Aorta (tissue), 5 donors: ENCODE data around the gene KRTAP9-4. TPM values are rescaled to one million over a fixed set of nuclear protein-coding genes. Genes with fewer than 3 reads are reported as not detected.
"Not testable (repeated sequence)": the region's sequence is repeated elsewhere in the genome, so short reads cannot be mapped to it uniquely, and the experiment has no call there.

Experiments used
- ATAC-seq: fragments of 200-7000 bp; cut with Tn5 transposase; one replicate; pipeline ENCODE4 v1.9.1; 2022; ENCODE audit warnings: moderate library complexity; ENCODE audit not compliant: low FRiP score
- DNase-seq, 2 donors: peaks; one replicate each; pipeline ENCODE4 v3.0.0-alpha.2; 2020
- H3K27ac ChIP-seq, 2 donors: one replicate each; pipeline ENCODE4 v1.5.1; 2013; ENCODE audit warnings: low read length in 2 of 2, mild to moderate bottlenecking in 2 of 2, moderate library complexity in 2 of 2, control low read depth in 1 of 2, inconsistent platforms in 1 of 2, low read depth in 1 of 2
- H3K27me3 ChIP-seq, 2 donors: one replicate each; pipeline ENCODE4 v1.6.1; 2013; ENCODE audit warnings: control low read depth in 1 of 2, low read length in 1 of 2, mild to moderate bottlenecking in 1 of 2, moderate library complexity in 1 of 2; ENCODE audit not compliant: insufficient read depth in 2 of 2, control insufficient read depth in 1 of 2
- H3K36me3 ChIP-seq, 2 donors: one replicate each; pipeline ENCODE4 v1.6.1; 2013; ENCODE audit warnings: control low read depth in 1 of 2, low read length in 1 of 2, mild to moderate bottlenecking in 1 of 2; ENCODE audit not compliant: insufficient read depth in 2 of 2, control insufficient read depth in 1 of 2
- H3K4me1 ChIP-seq, 2 donors: one replicate each; pipeline ENCODE4 v1.6.1; 2013; ENCODE audit warnings: low read length in 2 of 2, control low read depth in 1 of 2, mild to moderate bottlenecking in 1 of 2, moderate library complexity in 1 of 2; ENCODE audit not compliant: insufficient read depth in 2 of 2, control insufficient read depth in 1 of 2
- H3K4me3 ChIP-seq, 2 donors: one replicate each; pipeline ENCODE4 v1.5.1; 2013; ENCODE audit warnings: low read length in 2 of 2, control low read depth in 1 of 2, mild to moderate bottlenecking in 1 of 2
- H3K9me3 ChIP-seq: one replicate; pipeline ENCODE4 v1.6.1; 2013; ENCODE audit warnings: mild to moderate bottlenecking, low read length; ENCODE audit not compliant: control insufficient read depth
- WGBS, 2 donors: extraction: QIAGEN DNeasy Blood & Tissue Kit; methylation state at CpG; one replicate each; pipeline ENCODE4 v1.1.7; 2013; 5-methylcytosine and 5-hydroxymethylcytosine counted together
- intact Hi-C, 2 donors: fragments of 100-400 bp; cut with DNase I; formaldehyde crosslinking; loops; one replicate each; pipeline versions ENCODE4 v1.14.2 to v1.15.0; 2022
- polyA plus RNA-seq, 2 donors: library from polyadenylated mRNA; stranded (reverse); fragments of 200-250 nt; gene quantifications; one replicate each; pipeline ENCODE4 v1.2.3, GENCODE V29; 2013
- total RNA-seq, 2 donors: library from RNA; stranded (reverse); fragmentation: NEBNext Ultra II Directional; extraction: Animal tissue kit (Norgen Biotek cat#: 25700); gene quantifications; one replicate each; pipeline ENCODE4 v1.2.1, GENCODE V29; 2021
- donor health status: healthy with polysubstance abuse.
- donor health status: Bipolar disorder and iron deficiency.
- donor health status: DM: no; HTN: no; CAD: no.
- donor health status: DM: no; HTN: no; CAD: no.
- donor health status: DM: yes; HTN: yes; CAD: no.

KRTAP9-4 gene
- total and polyA plus RNA-seq, 4 donors: 0.75 TPM; not detected in 3

DNA sequence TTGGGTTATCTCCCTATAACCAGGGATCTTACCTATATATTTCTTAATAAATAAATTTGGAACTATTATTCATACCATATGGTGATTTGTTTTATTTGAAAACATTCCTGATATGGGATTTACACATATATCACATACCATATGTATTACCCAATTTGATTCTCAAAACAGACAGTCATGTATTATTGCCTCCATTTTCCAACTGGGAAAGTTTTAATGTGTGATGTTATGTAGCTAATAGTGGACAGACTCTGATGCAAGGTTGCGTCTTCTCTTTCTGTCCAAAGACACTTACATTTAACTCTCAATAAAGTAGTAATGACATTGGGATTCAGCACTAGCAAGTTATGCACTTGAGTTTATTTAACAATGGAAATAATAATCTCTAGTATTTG is 6.8 kb downstream of the KRTAP9-4 start:
- ATAC-seq (no peak), DNase-seq (no peak)
- H3K9me3 ChIP-seq: no peaks in the 10 kb centered on the region
- H3K27me3 ChIP-seq: no peaks in the 10 kb centered on the region
- no peak overlapping the region for H3K27ac ChIP-seq
- H3K36me3 ChIP-seq: no peaks in the 10 kb centered on the region
- WGBS, 2 donors: 73 to 82% methylated on average over 1 of the region's 1 CpG
- no peaks in the 10 kb centered on the region for H3K4me1 ChIP-seq
- H3K4me3 ChIP-seq: no peak overlapping the region
- intact Hi-C loops: no loop called here

DNA sequence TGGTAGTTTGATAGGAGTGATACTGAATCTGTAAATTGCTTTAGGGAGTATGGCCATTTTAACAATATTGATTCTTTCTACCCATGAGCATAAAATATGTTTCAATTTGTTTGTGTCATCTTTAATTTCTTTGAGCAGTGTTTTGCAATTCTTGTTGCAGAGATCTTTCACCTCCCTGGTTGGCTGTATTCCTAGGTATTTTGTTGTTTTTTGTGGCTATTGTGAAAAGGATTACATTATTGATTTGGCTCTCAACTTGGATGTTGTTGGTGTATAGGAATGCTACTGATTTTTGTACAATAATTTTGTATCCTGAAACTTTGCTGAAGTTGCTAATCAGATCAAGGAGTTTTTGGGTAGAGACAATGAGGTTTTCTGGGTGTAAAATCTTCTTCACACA is 8.9 kb downstream of the KRTAP9-4 start:
- intact Hi-C loops: no loop called here
- Histone ChIP-seq H3K4me3 (no peak overlapping the region), H3K27me3 (no peaks in the 10 kb centered on the region), H3K36me3 (no peaks in the 10 kb centered on the region), H3K9me3 (no peaks in the 10 kb centered on the region), H3K4me1 (no peaks in the 10 kb centered on the region), H3K27ac (no peak overlapping the region)
- no peak for ATAC-seq
- no peak for DNase-seq

DNA sequence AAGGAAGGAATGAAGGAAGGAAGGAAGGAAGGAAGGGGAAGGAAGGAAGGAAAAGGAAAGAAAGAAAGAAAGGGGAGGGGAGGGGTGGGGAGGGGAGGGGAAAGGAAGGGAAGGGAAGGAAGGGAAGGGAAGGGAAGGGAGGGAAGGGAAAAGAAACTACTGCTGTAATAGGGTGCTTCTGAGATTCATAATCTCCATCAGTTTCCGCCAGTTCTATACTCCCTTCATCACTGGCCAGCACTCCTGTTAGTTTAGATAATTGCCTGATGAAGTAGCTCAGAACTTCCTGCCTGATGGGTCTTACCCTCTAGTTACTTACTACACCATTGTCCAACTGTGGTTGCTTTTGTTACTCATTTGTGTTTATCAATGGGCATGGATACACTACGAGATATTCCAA is 13.7 kb downstream of the KRTAP9-4 start:
- no peaks in the 10 kb centered on the region for H3K9me3 ChIP-seq
- no peak for DNase-seq
- no peaks in the 10 kb centered on the region for H3K4me1 ChIP-seq
- no peaks in the 10 kb centered on the region for H3K27me3 ChIP-seq
- no peak overlapping the region for H3K27ac ChIP-seq
- WGBS, 2 donors: 81 to 88% methylated on average over 2 of the region's 2 CpGs
- ATAC-seq: no peak
- intact Hi-C loops: no loop called here
- no peak overlapping the region for H3K4me3 ChIP-seq
- H3K36me3 ChIP-seq: no peaks in the 10 kb centered on the region

GRCh38 chr17:41264599-41264998 is 15.1 kb downstream of the KRTAP9-4 start:
- H3K27ac ChIP-seq: no peak overlapping the region
- DNase-seq: no peak
- H3K27me3 ChIP-seq: no peaks in the 10 kb centered on the region
- H3K36me3 ChIP-seq: no peaks in the 10 kb centered on the region
- 51% methylated on average over 3 of the region's 3 CpGs for WGBS, 2 donors
- intact Hi-C loops: no loop called here
- no peaks in the 10 kb centered on the region for H3K4me1 ChIP-seq
- H3K9me3 ChIP-seq: no peaks in the 10 kb centered on the region
- no peak overlapping the region for H3K4me3 ChIP-seq
- no peak for ATAC-seq

DNA sequence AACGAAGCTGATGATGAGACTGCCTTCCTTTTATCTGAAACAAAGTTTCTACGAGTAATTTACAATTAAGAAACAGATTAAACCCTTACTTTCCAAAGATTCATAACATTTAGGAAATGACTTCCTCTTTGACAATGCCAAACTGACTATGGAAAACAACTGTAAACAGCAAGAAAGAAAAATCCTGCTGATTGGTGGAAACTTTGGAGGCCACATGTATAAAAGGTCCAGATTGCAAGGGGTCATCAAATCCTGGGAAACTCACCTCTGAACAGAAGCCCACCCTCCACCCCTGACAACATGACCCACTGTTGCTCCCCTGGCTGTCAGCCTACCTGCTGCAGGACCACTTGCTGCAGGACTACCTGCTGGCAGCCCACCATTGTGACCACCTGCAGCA is 15.6 kb downstream of the KRTAP9-4 start, which contains the start of gene KRTAP9-6:
KRTAP9-6 (plus strand) TSS at position 301 of the 400 bp plus-strand sequence; CDS start at position 301, 0 bp downstream.
- ATAC-seq: no peak
- no peak for DNase-seq
- no peaks in the 10 kb centered on the region for H3K36me3 ChIP-seq
- no peaks in the 10 kb centered on the region for H3K9me3 ChIP-seq
- WGBS, 2 donors: 57% methylated on average over 2 of the region's 2 CpGs
- no peaks in the 10 kb centered on the region for H3K4me1 ChIP-seq
- H3K27ac ChIP-seq: no peak within 1 kb of the TSS
- intact Hi-C loops: no loop called here
- no peaks in the 10 kb centered on the region for H3K27me3 ChIP-seq
- no peak within 1 kb of the TSS for H3K4me3 ChIP-seq

DNA sequence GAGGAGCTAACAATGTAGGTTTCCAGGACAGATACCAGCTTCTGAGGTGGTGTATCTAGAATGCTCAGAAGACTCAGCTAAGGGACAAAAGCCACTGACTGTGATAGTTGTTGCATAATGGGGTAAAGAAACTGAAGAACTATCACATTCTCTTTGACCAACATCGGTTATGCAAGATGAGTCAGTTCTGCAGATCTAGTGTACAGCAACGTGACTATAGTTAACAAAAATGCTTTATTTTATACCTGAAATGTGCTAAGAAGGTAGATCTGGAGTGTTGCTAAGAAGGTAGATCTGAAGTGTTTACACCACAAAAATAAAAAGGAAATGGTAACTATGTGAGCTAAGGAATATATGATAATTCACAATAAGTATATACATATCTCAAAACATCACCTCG is 18.2 kb downstream of the KRTAP9-4 start:
- DNase-seq (no peak), ATAC-seq (no peak)
- Histone ChIP-seq H3K27ac (no peak overlapping the region), H3K27me3 (no peaks in the 10 kb centered on the region), H3K4me1 (no peaks in the 10 kb centered on the region), H3K36me3 (no peaks in the 10 kb centered on the region), H3K4me3 (no peak overlapping the region), H3K9me3 (no peaks in the 10 kb centered on the region)
- WGBS, 2 donors: 81% methylated on average over 3 of the region's 3 CpGs; no CpG with 5 or more reads in 1 of the 2 donors
- intact Hi-C loops: no loop called here

GRCh38 chr17:41271323-41271722 is 21.8 kb downstream of the KRTAP9-4 start:
- ATAC-seq, DNase-seq, H3K9me3 ChIP-seq, H3K4me1 ChIP-seq, H3K4me3 ChIP-seq, H3K27ac ChIP-seq, H3K27me3 ChIP-seq, intact Hi-C loops, H3K36me3 ChIP-seq: not testable (repeated sequence)
- 60% methylated on average over 1 of the region's 1 CpG; no CpG with 5 or more reads in 1 of the 2 donors for WGBS, 2 donors

- Histone ChIP-seq H3K9me3 (no peaks in the 10 kb centered on the region), H3K27me3 (no peaks in the 10 kb centered on the region), H3K4me1 (no peaks in the 10 kb centered on the region), H3K36me3 (no peaks in the 10 kb centered on the region), H3K4me3 (no peak overlapping the region), H3K27ac (no peak overlapping the region)
- intact Hi-C loops: no loop called here
- DNase-seq (no peak), ATAC-seq (no peak)
- 52% methylated on average over 1 of the region's 1 CpG; no CpG with 5 or more reads in 1 of the 2 donors for WGBS, 2 donors
Measured at GRCh38 chr17:41271858-41272257, 22.4 kb downstream of the KRTAP9-4 start.

DNA sequence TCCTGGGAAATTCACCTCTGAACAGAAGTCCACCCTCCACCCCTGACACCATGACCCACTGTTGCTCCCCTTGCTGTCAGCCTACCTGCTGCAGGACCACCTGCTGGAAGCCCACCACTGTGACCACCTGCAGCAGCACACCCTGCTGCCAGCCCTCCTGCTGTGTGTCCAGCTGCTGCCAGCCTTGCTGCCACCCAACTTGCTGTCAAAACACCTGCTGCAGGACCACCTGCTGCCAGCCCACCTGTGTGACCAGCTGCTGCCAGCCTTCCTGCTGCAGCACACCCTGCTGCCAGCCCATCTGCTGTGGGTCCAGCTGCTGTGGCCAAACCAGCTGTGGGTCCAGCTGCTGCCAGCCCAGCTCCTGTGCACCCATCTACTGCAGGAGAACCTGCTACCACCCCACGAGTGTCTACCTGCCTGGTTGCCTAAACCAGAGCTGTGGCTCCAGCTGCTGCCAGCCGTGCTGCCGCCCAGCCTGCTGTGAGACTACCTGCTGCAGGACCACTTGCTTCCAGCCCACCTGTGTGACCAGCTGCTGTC is 26.2 kb downstream of the KRTAP9-4 start, which contains the start of gene KRTAP9-7:
KRTAP9-7 (plus strand) TSS at position 51 of the 543 bp plus-strand sequence; CDS start at position 51, 0 bp downstream.
- H3K27me3 ChIP-seq, H3K9me3 ChIP-seq, ATAC-seq, DNase-seq, H3K36me3 ChIP-seq, H3K27ac ChIP-seq, intact Hi-C loops, H3K4me3 ChIP-seq, H3K4me1 ChIP-seq: not testable (repeated sequence)
- 71 to 76% methylated on average over 3 of the region's 3 CpGs for WGBS, 2 donors
